ENCODE measurements around the gene SPATA2L.
"Not testable (repeated sequence)": the region's sequence is repeated elsewhere in the genome, so short reads cannot be mapped to it uniquely, and the experiment has no call there.

The SPATA2L gene

DNA sequence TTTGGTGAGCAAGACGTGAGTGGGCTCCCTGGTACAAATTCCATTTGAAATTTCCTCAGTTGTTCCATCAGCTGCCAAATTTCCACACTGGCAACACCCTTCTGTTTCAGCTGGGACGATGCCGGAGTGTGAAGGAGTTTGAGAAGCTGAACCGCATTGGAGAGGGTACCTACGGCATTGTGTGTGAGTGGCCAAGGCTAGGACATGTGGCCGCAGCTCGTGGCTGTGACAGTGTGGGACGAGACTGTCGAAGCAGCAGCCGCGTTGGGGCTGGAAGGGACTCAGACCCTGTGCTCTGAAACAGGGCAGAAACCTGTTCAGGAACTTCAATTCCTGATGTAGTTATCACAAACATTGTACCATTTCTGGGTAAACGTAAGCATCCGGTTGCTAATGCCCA is 12.4 kb downstream of the SPATA2L start:
- no peak for DNase-seq

GRCh38 chr16:89688395-89688794 is 13.1 kb downstream of the SPATA2L start:
- peak; percentile 55 for DNase-seq

GRCh38 chr16:89687092-89687940 is 14.2 kb downstream of the SPATA2L start:
- DNase-seq: peak; percentile 51

DNA sequence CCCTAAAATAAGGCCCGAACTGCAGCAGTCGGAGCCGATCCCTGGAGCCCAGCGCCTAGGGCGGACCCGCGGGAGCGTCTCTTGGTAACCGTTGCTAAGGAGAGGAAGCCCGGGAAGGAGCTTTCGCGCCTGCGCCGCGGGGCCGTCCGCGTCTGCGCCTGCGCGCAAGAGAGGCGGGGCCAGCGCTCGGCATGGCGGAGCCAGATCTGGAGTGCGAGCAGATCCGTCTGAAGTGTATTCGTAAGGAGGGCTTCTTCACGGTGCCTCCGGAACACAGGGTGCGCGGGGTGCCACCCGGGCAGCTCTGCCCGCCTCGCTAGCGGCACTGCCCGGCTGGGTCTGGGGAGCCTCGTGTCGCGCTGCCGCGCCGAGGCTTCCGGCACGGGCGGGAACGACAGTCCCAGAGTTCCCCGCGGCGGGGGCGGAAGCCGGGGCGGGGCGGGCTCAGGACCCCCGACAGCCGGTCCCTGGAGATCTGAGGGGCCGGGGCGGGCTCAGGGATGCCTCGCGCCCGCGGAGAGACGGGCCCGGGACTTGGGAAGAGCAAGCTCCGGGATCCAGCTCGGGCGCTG is 14.9 kb downstream of the SPATA2L start, which contains the start of gene CDK10:
TSS of gene CDK10 (plus strand) at position 170 of the 572 bp plus-strand sequence. CDS start at position 192, 22 bp downstream.
- DNase-seq: peak; percentile 93

- no peak for DNase-seq
Measured at GRCh38 chr16:89685916-89686315, 15.6 kb downstream of the SPATA2L start.

DNA sequence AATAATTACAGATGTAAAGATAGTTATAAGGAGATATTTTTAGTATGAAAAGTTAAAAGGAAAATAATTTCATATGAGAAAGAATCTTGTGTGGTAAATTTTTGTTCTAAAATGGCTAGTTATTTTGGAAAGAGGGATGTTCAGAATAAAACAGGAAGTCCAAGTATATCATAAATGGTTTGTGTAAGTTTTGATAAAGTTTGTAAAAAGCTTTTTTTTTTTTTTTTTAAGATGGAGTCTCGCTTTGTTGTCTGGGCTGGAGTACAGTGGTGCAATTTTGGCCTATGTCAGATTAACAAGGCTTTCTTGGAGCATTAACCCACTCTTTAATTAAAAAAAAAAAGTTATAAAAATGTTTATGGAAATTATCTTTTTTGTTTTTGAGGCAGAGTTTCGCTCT is 23.2 kb downstream of the SPATA2L start:
- DNase-seq: peak; percentile 11

GRCh38 chr16:89672177-89672941 is 29.1 kb downstream of the SPATA2L start:
- no peak for DNase-seq

- DNase-seq: not testable (repeated sequence)
Measured at GRCh38 chr16:89671565-89671964, 29.9 kb downstream of the SPATA2L start.

GRCh38 chr16:89670496-89671431 is 30.7 kb downstream of the SPATA2L start:
- DNase-seq: no peak

DNA sequence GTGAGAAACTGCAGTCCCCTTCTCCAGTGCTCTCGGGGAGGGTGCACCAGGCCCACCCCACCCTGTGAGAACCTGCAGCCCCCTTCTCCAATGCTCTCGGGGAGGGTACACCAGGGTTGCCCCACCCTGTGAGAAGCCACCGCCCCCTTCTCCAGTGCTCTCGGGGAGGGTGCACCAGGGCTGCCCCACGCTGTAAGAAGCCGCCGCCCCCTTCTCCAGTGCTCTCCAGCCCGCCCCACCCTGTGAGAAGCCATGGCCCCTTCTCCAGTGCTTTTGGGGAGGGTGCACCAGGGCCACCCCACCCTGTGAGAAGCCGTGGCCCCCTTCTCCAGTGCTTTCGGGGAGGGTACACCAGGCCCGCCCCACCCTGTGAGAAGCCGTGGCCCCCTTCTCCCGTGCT is 31.8 kb downstream of the SPATA2L start:
- DNase-seq: no peak

DNA sequence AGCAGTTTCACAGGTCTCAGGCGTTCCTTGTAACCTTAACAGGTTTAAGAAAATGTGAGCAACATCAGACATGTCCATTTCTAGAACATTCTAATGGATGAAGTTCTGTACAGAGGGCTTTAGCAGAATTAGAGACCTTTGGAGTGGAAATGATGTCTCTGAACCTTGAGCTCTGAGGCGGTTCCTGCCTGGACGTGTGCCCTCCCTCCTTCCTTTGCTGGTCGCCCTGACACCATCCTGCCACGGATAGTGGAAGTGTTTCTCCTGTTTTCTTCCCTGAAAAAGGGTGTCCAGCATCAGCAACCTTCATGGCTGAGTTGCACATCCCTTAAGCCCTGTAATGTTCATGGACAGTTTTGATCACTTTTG is 32.7 kb downstream of the SPATA2L start:
- no peak for DNase-seq

DNA sequence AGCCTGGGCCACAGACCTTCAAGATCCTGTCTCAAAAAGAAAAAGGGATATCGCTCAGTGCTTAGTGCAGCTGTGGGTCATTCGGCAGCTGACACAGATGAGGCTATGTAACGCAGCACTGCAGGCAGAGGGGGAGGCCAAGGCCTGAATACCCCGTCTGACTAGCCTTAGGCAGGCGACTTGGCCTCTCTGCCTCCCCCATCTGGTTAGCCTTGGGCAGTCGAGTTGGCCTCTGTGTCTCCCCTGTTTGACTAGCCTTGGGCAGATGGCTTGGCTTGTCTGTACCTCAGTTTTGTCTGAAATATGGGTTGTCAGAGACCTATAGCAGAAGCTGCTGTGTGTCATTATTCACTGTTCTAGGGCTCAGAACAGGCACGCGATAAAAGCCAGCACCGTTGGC is 33.9 kb downstream of the SPATA2L start:
- no peak for DNase-seq

DNA sequence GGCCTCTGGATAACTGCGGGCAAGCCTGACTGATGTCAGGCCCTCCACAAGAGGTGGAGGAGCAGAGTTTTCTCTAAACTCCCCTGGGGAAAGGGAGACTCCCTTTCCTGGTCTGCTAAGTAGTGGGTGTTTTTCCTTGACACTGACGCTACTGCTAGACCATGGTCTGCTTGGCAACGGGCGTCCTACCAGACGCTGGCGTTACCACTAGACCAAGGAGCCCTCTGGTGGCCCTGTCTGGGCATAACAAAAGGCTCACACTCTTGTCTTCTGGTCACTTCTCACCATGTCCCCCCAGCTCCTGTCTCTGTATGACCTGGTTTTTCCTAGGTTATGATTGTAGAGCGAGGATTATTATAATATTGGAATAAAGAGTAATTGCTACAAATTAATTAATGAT is 34.5 kb downstream of the SPATA2L start:
- peak; percentile 12 for DNase-seq

- DNase-seq: not testable (repeated sequence)
Measured at GRCh38 chr16:89664238-89664637, 37.3 kb downstream of the SPATA2L start.

GRCh38 chr16:89661215-89661614 is 40.3 kb downstream of the SPATA2L start:
- no peak for DNase-seq

DNA sequence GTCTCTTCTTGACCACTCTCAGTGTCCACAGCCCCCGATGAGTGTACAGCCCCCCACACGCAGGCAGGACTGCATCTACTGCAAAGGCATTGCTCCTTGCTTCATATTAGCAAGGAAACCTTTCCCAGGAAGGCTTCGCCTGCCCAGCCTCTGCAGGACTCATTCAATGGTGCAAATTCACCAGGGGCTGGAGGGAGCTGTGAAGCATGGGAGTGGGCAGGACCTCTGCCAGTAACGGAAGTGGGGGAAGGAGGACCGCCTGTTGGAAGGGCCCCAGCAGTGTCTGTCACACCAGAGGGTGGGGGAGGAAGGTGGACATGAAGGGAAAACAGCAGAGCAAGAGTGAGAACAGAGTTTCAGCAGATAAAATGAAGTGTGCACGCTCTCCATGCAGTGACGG is 41.4 kb downstream of the SPATA2L start:
- no peak for DNase-seq

DNA sequence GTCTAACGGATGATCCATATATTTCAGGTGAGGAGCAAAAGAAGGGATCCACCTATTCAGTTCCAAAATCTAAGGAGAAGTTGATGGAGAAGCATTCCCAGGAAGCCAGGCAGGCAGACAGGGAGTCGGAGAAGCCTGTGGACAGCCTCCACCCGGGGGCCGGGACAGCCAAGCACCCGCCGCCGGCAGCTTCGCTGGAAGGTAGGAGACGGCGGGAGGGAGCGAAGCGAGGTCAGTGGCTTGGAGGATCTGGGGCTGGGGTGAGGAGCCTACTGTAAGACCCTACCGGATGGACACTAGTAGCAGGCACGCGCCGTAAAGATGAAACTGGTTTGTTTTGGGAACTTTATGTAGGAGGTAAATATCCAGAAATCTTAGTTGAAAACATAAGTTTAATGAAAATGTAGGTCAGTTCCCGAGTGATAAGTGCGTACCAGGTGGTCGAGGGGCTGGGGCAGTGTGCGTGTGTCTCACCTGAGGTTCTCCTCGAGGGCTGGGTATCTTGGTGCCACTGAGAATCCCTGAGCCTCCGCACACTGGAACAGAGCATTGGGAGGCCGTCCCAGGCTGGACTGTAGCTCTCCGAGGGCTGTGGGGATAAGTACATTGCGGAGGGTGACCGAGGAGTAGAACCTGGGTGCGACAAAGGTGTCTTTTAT is 43.2 kb downstream of the SPATA2L start:
- no peak for DNase-seq

DNA sequence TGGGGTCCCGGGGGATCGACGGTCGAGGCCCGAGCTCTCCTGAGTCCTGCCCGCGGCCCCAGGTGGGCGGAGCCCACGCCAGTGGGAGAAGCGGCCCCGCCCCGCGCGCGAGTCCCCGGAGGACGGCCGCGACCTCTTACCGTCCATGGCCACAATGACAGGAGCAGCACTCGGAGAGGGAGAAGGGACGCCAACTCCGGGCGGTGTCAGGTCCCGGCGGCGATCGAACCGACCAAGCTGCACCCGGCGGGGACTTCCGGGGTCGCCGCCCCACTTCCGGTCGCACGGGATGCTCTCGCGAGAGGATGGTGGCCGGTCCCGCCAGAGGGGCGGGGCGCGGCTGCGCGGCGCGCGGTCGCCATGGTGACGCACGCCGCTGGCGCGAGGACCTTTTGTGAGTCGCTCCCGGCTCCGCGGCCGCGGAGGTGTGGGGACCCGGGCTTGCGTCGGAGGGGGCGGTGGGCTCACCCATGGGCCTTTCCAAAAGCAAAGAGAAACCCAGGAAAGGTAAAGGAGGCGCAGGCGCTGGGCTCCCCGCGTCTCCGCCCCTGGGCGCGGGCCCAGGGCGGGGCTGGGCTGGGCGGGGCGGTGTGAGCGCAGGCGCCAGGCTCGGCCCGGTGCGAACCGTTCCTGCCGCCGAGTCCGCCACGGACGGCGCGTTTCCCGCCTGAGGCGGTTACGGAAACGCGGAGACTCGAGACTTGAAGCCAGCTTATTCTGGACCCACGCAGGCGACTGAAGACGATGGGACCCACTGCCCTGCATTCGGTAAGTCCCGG is 43.9 kb downstream of the SPATA2L start, which contains the start of the genes CHMP1A and SPATA33:
TSS of gene CHMP1A (minus strand) at position 267 of the 779 bp plus-strand sequence. CDS start at position 147, 120 bp downstream.
TSS of gene SPATA33 (plus strand) at position 395 of the 779 bp plus-strand sequence. CDS start at position 471, 76 bp downstream.
- peak; percentile 80 for DNase-seq

DNA sequence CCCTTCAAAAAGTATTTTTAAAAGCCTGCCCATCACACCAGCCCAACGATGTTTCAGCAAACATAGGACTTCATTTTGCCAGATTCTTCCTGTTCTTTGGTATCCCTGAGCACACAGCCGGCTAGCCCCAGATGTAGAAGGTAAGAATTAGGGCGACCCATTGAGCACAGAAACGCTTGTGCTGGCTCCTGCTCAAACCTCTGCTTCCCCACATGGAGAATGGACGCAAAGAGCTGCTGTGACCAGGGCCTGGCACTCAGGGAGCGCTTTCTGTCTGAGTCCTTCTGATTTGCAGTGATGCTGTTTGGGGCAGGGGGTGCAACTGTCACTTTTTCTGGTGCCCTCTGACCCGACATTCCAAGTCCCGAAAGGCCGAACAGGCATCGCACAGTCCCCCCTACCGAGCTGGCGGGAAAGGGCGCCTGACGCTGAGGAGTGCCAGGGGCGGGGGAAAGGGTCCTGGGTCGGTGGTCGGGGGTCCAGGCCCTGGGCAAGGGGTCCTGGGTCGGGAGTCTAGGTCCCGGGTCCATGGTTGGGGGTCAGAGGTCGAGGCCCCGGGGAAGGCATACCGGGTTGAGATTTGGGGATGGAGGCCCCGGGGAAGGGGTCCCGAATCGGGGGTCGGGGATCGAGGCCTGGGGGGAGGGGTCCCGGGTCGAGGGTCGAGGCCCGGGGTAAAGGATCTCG is 44.9 kb downstream of the SPATA2L start:
- no peak for DNase-seq

DNA sequence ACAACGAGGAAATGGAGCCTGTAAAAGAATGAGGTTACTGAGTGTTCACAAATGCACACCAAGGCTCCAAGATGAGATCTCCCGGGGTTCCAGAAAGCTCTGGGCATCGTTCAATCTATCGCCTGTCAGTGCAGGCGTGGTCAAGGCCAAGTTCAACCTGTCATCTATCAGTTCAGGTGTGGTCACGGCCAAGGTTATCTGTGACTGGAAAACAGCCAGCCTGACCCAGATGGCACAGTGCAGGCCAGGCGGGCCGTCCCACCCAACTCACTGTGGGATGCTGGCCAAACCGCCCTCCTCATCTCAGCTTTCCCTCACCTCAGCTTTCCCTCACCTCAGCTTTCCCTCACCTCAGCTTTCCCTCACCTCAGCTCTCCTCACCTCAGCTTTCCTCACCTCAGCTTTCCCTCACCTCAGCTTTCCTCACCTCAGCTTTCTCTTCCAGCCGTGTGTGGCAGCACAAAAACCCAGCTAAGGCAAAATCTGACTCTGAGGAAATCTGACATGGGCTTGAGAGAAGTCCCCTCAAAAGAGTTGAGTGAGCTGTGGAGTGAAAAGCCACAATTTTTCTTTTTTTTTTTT is 46.4 kb downstream of the SPATA2L start:
- DNase-seq: no peak
